Measurements from ENCODE around the gene LRIT3.

GRCh38 chr4:109833756-109834155 lies 14.2 kb upstream of the LRIT3 start:
- no peak for TF ChIP-seq CTCF (conservative IDR thresholded peaks at IDR 0.05; ENCODE audit: low read depth, low read length)
- no peak for TF ChIP-seq EZH2 (IDR thresholded peaks at IDR 0.05; ENCODE audit: low read length, unreplicated experiment)
- TF ChIP-seq EZH2phosphoT487 (IDR thresholded peaks at IDR 0.05; ENCODE audit: borderline replicate concordance, low read length), result no peak
